ENCODE results near the gene FCGBP.
"Not testable (repeated sequence)": the region's sequence is repeated elsewhere in the genome, so short reads cannot be mapped to it uniquely, and the experiment has no call there.

Gene FCGBP

DNA sequence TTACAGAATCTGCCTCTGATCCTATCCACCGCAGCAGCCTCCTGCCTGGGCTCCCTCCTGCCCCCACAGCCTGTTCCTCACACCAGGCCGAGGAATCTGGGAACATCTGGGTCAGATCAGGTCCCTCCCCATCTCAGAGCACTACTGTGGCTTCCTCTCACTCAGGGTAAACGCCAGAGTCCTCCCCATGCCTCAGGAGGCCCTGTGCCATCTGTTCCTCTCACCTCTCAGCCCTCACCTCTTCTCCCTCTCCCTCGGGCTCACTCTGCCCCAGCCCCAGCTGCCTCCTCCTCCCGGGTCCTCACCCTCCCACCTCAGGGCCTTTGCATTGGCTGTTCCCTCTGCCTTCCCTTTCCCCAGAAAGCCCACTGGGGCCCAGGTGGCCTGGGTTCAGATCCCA, 18.2 kb downstream of the FCGBP start:
- DNase-seq, result no peak

GRCh38 chr19:39915848-39916215, 18.6 kb downstream of the FCGBP start:
- DNase-seq, result no peak

DNA sequence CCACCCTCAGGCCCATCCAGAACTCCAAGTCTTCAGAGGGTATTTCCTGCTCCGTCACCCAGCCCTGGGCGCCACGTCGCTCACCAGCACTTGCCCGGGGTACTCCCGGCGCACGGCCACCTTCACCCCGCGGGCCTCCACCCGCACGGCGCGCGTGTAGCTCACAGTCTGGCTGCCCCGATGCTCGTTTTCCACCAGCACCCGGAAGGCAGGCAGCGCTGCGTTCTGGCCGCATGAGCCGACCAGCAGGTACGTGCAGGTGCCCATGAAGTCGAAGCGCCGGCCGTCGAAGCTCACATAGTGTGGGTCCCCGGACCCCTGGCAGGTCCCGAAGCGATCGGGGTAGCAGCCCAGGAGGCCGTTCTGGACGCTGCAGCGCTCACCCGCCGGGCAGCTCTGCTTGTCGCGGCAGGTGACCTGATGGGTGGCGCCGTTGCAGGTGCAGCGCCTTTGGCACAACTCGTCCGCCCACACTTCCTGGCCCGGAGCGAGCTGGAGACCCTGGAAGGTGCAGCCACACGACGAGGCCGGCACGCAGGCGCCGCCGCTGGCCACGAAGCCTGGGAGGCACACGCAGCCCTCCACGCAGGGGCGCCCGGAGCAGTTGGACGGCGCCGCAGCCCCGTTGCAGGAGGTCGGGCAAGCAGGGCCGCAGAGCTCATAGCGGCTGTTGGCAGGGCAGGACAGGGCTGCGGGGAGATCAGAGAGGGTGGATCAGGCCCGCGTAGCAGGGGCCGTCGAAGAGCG, 19.2 kb downstream of the FCGBP start:
- DNase-seq, result no peak

DNA sequence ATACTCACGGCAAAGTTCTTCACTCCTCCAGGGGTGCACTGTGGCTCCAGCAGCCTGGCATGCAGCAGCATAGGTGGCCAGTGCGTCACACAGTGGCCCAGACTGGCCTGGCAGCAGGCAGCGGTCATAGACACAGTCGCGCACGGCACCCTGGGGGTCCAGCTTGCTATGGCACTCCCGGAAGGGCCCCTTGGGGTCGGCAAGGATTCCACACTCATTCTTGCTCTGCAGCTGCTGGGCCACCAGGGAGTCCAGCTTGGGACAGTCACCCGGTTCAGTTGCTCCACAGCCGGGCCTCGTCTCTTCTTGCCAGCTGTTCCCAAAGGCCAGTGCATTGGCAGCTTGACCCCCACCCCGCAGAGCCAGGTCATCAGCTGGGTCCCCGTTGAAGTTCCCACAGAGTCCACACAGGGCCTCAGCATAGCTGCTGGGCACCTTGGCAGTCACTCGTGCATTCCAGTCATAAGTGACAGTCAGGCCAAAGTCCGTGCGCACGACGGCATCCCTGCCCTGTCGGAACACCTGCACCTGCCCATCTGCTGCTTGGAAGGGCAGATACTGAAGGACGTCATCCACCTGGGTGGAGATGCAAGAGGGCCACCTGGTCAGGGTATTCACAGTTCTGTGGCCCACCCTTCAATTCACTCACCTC, 20.6 kb downstream of the FCGBP start:
- no peak for DNase-seq

GRCh38 chr19:39908803-39909202, 25.6 kb downstream of the FCGBP start:
- no peak for DNase-seq

- no peak for DNase-seq
These were observed 27.4 kb downstream of the FCGBP start for GRCh38 chr19:39906820-39907611.

DNA sequence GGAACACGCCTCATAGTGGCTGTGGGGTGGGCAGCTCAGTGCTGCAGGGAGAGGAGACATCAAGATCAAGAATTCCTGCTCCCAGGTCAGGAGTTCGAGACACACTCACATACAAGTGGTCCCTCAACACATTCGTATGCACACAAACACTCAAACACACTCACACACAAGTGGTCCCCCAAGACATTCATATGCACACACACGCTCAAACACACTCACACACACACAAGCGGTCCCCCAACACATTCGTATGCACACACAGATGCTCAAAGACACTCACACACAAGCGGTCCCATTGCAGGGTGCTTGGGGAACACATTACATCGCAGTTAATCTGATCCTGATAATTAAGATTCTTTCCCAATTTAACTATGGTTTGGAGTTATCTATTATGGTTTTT, 28.2 kb downstream of the FCGBP start:
- DNase-seq, result no peak

DNA sequence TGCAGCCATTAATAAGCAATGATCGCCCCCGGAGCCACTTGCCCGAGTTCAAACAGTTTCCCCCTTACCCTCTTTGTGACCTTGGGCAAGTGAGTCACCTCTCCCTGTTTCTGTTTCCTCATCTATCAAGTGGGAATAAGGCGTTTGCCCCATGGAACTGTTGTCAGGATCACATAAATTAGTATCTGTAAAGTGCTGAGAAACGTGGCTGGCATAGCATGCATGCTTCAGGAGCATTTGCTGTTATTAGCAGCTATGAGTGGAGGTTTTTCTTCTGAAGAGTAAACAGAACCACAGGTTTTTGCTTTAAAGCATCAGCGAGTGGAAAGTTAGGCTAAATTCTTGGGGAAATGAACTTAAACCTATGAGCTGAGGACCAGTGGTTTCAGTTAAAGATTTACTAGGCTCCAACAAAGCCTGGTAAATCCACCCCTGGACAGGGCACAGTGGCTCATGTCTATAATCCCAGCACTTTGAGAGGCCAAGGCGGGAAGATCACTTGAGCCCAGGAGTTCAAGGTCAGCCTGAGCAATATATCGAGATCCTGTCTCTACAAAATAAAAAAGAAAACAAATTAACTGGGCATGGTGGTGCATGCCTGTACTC, 30.8 kb downstream of the FCGBP start:
- not testable (repeated sequence) for DNase-seq

DNA sequence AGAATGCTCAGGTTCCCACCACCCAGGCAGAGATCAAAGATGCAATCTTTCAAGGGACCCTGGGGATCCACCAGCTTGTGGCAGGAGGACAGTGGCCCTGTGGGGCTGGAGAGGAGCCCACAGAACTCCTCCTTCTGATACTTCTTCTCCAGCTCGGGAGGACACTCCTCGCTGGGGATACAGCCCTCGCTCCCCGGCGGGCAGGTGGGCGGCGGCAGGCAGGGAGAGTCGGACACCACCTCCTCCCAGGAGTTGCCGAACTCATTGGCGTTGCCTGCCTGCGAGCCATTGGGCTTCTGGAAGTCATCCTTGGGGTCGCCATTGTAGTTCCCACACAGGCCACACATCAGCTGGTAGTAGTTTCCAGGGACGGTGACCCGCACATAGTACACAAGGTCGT, 32.1 kb downstream of the FCGBP start:
- not testable (repeated sequence) for DNase-seq

DNA sequence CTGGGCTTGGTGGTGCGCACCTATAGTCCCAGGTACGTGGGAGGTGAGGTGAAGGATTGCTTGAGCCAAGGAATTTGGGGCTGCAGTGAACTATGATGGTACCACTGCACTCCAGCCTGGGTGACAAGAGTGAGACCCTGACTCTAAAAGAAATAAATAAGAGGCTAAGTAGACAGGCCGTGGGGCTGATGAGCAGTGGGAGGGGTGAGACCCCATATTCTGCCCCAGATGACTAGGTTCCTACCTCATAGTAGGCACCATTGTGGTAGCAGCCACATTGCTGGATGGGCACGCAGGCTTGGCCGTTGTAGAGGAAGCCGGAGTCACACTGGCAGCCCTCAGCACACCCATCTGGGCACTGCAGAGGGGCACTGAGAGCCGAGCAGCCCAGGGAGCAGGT, 32.8 kb downstream of the FCGBP start:
- not testable (repeated sequence) for DNase-seq

- DNase-seq, result not testable (repeated sequence)
These were observed 35.6 kb downstream of the FCGBP start for GRCh38 chr19:39898858-39899257.

DNA sequence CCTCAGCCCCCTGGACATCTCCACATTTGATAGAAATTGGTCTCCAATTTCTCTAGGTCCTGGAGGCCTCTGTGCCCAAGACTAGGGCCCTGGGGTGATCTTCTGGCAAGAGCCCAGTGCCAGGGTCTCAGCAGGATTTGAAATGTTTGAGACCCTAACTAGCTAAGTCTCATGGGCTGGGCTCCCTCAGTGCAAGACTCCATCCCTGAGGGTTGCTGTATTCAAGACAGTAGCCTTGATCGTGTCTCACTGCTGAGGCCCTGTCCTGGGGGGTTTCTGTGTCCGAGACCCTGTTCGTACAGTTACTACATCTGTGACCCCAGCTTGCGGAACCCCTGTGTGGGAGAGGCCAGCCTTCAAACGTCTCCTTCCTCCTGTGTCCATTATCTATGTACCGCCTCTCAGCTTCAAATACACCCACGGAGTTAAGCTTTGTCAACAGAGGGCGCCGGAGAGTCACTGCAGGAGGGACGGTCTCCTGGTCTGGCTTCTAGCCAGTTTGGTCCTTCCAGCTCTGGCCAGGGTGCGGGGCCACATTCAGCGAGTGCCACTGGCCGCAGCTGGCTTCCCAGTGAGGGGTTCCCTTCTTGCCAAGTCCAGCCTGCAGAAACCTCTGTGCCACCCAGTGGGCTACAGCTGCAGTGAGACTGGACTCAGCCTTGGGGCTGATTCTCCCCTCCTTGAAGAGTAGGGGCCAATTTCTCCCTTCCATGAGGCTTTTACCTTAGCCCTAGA, 36.8 kb downstream of the FCGBP start:
- DNase-seq, result not testable (repeated sequence)

GRCh38 chr19:39895096-39895495, 39.3 kb downstream of the FCGBP start:
- not testable (repeated sequence) for DNase-seq

- not testable (repeated sequence) for DNase-seq
These were observed 40.2 kb downstream of the FCGBP start for GRCh38 chr19:39894236-39894606.

- peak; percentile 86 for DNase-seq
These were observed 40.8 kb downstream of the FCGBP start for GRCh38 chr19:39893366-39894235.

GRCh38 chr19:39892506-39892902, 41.9 kb downstream of the FCGBP start:
- not testable (repeated sequence) for DNase-seq

- DNase-seq, result not testable (repeated sequence)
These were observed 42.6 kb downstream of the FCGBP start for GRCh38 chr19:39891660-39892505.

DNA sequence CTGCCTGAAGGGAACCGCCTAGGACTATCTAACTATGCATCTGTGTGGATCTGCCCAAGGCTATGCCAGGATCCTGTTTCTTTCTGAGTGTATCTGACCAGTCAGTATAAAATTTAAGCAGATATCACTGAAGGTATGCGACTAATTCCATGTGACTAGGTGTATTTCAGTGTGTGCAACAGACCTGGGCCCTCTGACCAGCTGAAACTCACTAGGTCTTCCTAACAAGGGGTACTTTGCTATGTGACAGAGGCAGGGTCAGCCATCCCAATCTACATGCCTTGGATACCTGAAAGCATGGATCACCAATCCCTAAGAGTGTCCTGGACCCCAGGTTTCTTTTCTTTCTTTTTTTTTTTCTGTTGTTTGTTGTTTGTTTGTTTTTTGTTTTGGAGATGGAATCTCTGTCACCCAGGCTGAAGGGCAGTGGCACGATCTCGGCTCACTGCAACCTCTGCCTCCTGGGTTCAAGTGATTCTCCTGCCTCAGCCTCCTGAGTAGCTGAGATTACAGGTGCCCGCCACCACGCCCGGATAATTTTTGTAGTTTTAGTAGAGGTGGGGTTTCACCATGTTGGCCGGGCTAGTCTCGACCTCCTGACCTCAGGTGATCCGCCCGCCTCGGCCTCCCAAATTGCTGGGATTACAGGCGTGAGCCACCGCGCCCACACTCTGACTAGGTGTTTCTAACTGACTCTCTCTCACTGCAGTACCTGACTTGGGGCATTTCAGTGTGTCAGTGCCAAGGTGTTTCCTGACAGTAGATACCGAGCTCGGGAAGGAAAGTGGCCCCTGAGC, 43.5 kb downstream of the FCGBP start:
- no peak for DNase-seq

GRCh38 chr19:39889872-39890754, 44.3 kb downstream of the FCGBP start:
- DNase-seq, result not testable (repeated sequence)
